ENCODE data around the gene PUSL1.

DNA sequence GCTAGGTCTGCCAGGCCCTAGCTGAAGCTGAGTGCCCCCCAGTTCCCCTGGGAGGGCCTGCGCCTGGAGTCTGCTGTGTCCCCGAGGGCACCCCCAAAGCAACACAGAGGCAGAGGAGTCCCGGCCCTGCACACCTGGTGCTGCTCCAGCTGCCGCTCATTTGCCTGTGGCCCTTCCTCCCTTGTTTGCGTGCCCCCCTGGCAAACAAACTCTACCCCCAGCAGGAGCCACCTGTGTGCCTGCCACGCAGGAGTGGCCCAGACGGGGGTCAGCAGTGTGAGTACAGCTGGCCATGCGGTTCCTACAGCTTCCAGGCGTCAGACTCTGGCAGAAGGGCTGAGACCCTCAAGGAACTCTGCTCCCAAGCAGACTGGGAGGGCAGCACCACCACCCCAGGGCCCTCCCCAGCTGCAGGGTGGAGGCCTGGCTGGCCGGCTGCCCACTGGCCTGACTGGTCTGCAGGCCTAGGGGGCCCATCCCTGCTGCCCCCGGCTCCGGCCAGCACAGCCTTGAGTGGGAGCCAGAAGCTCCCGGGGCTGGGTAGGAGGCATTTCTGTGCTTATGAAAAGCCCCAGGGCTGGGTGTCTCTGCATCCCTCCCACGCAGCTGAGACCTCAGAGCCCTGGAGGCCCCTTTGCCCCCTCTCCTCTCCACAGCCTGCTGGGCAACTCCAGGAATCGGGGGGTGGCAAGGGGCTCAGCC lies 22.1 kb downstream of the PUSL1 start:
- TF ChIP-seq, protein P1, sequence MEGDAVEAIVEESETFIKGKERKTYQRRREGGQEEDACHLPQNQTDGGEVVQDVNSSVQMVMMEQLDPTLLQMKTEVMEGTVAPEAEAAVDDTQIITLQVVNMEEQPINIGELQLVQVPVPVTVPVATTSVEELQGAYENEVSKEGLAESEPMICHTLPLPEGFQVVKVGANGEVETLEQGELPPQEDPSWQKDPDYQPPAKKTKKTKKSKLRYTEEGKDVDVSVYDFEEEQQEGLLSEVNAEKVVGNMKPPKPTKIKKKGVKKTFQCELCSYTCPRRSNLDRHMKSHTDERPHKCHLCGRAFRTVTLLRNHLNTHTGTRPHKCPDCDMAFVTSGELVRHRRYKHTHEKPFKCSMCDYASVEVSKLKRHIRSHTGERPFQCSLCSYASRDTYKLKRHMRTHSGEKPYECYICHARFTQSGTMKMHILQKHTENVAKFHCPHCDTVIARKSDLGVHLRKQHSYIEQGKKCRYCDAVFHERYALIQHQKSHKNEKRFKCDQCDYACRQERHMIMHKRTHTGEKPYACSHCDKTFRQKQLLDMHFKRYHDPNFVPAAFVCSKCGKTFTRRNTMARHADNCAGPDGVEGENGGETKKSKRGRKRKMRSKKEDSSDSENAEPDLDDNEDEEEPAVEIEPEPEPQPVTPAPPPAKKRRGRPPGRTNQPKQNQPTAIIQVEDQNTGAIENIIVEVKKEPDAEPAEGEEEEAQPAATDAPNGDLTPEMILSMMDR (IDR thresholded peaks at IDR 0.05): no peak
- no peak for TF ChIP-seq POLR2A (IDR thresholded peaks at IDR 0.05)

All from lower leg skin (tissue), 3 donors.